A673 (cell line): ENCODE measurements around the gene PEDS1. TPM values are rescaled to one million over a fixed set of nuclear protein-coding genes. Genes with fewer than 3 reads are reported as not detected.

Experiments
- BruUV-seq: library from RNA; stranded (reverse); fragments of 400-500 nt; replicated peaks from 2 replicates; lab custom pipeline; 2021; lab: Mats Ljungman, UMichigan
- CTCF ChIA-PET: fragments of 300-600 bp; sonication (Branson Sonifier 250); formaldehyde crosslinking; loops from one replicate; lab custom pipeline; 2022; ENCODE audit warnings: antibody characterized with exemption; lab: Charles Lee
- POLR2A ChIA-PET: fragments of 300-600 bp; sonication (Branson Sonifier 250); formaldehyde crosslinking; loops from one replicate; lab custom pipeline; 2022; ENCODE audit warnings: antibody characterized with exemption; ENCODE audit not compliant: low non-redundant PET; lab: Charles Lee
- DNase-seq: peaks from one replicate; pipeline ENCODE4 v3.0.0-alpha.2; 2015; ENCODE audit warnings: low spot score
- H3K27ac ChIP-seq: fragments of 200-600 bp; sonication (generic); 2 replicates; pipeline ENCODE4 v1.5.1; 2016; ENCODE audit warnings: mixed run types, low read depth, mild to moderate bottlenecking, mixed read lengths, antibody characterized with exemption, low read length; ENCODE audit not compliant: poor library complexity, severe bottlenecking
- H3K27me3 ChIP-seq: fragments of 200-600 bp; sonication (generic); replicated peaks from 2 replicates; pipeline ENCODE4 v1.6.1; 2017; ENCODE audit warnings: mixed run types, low read depth, mild to moderate bottlenecking, mixed read lengths, antibody characterized with exemption, low read length; ENCODE audit not compliant: insufficient read depth, poor library complexity
- H3K36me3 ChIP-seq: fragments of 200-600 bp; sonication (generic); 2 replicates; pipeline ENCODE4 v1.6.1; 2016; ENCODE audit warnings: mixed run types, mild to moderate bottlenecking, mixed read lengths, antibody characterized with exemption, low read length; ENCODE audit not compliant: insufficient read depth, poor library complexity, severe bottlenecking
- H3K4me1 ChIP-seq: fragments of 200-600 bp; sonication (generic); 2 replicates; pipeline ENCODE4 v1.6.1; 2017; ENCODE audit warnings: mixed run types, mild to moderate bottlenecking, mixed read lengths, antibody characterized with exemption, low read length; ENCODE audit not compliant: insufficient read depth, poor library complexity, severe bottlenecking
- H3K4me3 ChIP-seq: fragments of 200-600 bp; sonication (generic); 2 replicates; pipeline ENCODE4 v1.5.1; 2016; ENCODE audit warnings: low read depth, mixed run types, mild to moderate bottlenecking, mixed read lengths, low read length; ENCODE audit not compliant: poor library complexity, severe bottlenecking
- H3K9me3 ChIP-seq: fragments of 200-600 bp; sonication (generic); 2 replicates; pipeline ENCODE4 v1.6.1; 2016; ENCODE audit warnings: mixed run types, low read depth, mild to moderate bottlenecking, mixed read lengths, antibody characterized with exemption, low read length; ENCODE audit not compliant: poor library complexity, severe bottlenecking
- EZH2 ChIP-seq: fragments of 200-600 bp; sonication (generic); IDR thresholded peaks from 2 replicates; pipeline ENCODE4 v1.6.1; 2017; ENCODE audit warnings: borderline replicate concordance, low read depth, mild to moderate bottlenecking, mixed read lengths, antibody characterized with exemption, low read length; ENCODE audit not compliant: poor library complexity, severe bottlenecking
- intact Hi-C: fragments of 100-400 bp; cut with micrococcal nuclease; formaldehyde crosslinking; loops from one replicate; pipeline ENCODE4 v1.10.0; 2022; ENCODE audit not compliant: unreplicated experiment
- total RNA-seq: library from RNA; stranded (reverse); gene quantifications from 2 replicates; pipeline ENCODE4 v1.2.3, GENCODE V29; 2021
- TF ChIP-seq, protein P1 (sequence below): fragments of 300-800, 200-600 bp; sonication (generic); conservative IDR thresholded peaks from 2 replicates; pipeline ENCODE4 v1.5.1; 2017; ENCODE audit warnings: low read depth, mild to moderate bottlenecking, antibody characterized with exemption, low read length, moderate library complexity, mixed read lengths

PEDS1 gene
- total RNA-seq, 1 experiment from 2014 or later = 25.9 TPM

- POLR2A ChIA-PET = interaction anchor here (0.5 to 0.7 kb wide), 2 partner anchors 57 to 626 kb away, joined by 4 to 7 read pairs; no protein-coding TSS in a partner anchor
- no peak overlapping the region for H3K4me3 ChIP-seq
- CTCF ChIA-PET = interaction anchor here (0.5 to 2.2 kb wide), 9 partner anchors 13 to 672 kb away, joined by 3 to 19 read pairs (median 5); no protein-coding TSS in a partner anchor
- intact Hi-C loops = loop anchor here (1.0 kb wide), 1 partner anchor 48 kb away; no protein-coding TSS in a partner anchor
- peaks cover 15% of the 10 kb centered on the region for H3K4me1 ChIP-seq
- TF ChIP-seq, protein P1, sequence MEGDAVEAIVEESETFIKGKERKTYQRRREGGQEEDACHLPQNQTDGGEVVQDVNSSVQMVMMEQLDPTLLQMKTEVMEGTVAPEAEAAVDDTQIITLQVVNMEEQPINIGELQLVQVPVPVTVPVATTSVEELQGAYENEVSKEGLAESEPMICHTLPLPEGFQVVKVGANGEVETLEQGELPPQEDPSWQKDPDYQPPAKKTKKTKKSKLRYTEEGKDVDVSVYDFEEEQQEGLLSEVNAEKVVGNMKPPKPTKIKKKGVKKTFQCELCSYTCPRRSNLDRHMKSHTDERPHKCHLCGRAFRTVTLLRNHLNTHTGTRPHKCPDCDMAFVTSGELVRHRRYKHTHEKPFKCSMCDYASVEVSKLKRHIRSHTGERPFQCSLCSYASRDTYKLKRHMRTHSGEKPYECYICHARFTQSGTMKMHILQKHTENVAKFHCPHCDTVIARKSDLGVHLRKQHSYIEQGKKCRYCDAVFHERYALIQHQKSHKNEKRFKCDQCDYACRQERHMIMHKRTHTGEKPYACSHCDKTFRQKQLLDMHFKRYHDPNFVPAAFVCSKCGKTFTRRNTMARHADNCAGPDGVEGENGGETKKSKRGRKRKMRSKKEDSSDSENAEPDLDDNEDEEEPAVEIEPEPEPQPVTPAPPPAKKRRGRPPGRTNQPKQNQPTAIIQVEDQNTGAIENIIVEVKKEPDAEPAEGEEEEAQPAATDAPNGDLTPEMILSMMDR = peak; percentile 78
- no peak for TF ChIP-seq EZH2
- H3K9me3 ChIP-seq = no peaks in the 10 kb centered on the region
- no TSS peak for BruUV-seq
- no peak overlapping the region for H3K27ac ChIP-seq
- DNase-seq = peak; percentile 76
- H3K27me3 ChIP-seq = no peaks in the 10 kb centered on the region
- peaks cover 17% of the 10 kb centered on the region for H3K36me3 ChIP-seq
Measured at GRCh38 chr20:50120935-50121693, 32.4 kb downstream of the PEDS1 start.

DNA sequence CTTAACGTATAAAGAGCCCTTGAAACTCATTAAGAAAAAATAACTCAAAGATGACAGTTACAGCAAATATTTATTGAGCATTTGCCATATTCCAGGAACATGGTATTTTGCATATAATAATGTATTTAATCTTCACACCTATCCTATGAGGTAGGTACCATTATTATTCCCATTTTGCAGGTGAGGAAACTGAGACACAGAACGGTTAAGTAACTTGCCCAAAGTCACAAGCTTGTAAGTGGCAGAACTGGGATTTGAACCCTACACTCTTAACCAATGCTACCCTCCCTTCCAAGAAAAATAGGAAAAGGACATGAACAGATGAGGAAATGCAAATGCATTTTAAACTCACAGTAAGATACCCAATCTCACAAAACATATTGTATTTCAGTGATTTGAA is 35.3 kb downstream of the PEDS1 start:
- DNase-seq = no peak
- POLR2A ChIA-PET = no interaction called here
- H3K27me3 ChIP-seq = no peaks in the 10 kb centered on the region
- H3K9me3 ChIP-seq = no peaks in the 10 kb centered on the region
- BruUV-seq = no TSS peak
- CTCF ChIA-PET = no interaction called here
- intact Hi-C loops = no loop called here
- no peak overlapping the region for H3K27ac ChIP-seq
- peaks cover 25% of the 10 kb centered on the region for H3K4me1 ChIP-seq
- no peak overlapping the region for H3K4me3 ChIP-seq
- TF ChIP-seq, protein P1 = no peak
- TF ChIP-seq EZH2 = no peak
- no peaks in the 10 kb centered on the region for H3K36me3 ChIP-seq

DNA sequence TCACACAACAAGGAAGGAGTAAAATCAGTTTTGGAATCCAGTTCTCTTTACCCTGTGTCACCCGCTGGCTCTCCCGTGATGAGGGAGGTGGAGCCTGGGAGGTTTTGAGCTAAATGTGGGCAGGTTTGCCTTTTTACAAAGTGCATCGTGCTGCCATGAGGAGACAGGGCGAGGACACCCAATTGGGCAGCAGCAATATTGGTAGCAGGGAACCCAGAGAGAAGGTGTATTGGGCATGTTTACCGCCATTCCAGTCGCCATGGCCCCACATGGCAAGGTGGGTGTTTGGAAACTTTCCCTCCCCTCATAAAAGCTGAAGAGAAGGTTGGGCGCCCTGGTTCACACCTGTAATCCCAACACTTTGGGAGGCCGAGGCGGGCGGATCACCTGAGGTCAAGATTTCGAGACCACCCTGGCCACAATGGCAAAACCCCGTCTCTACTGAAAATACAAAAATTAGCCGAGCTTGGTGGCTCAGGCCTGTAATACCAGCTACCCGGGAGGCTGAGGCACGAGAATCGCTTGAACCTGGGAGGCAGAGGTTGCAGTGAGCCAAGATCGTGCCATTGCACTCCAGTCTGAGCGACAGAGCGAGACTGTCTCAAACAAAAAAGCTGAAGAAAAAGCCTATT is 37.0 kb downstream of the PEDS1 start:
- TSS peak; percentile 44 for BruUV-seq
- Histone ChIP-seq H3K27ac (no peak overlapping the region), H3K9me3 (no peaks in the 10 kb centered on the region), H3K27me3 (no peaks in the 10 kb centered on the region), H3K36me3 (no peaks in the 10 kb centered on the region), H3K4me3 (peak overlapping the region; percentile 51), H3K4me1 (peaks cover 25% of the 10 kb centered on the region)
- POLR2A ChIA-PET = no interaction called here
- no peak for TF ChIP-seq EZH2
- TF ChIP-seq, protein P1 = no peak
- intact Hi-C loops = no loop called here
- no peak for DNase-seq
- CTCF ChIA-PET = interaction anchor here (1.2 kb wide), 1 partner anchor 62 kb away, joined by 10 read pairs; no protein-coding TSS in a partner anchor
